Spleen (tissue), 7 donors: ENCODE results near the gene ABHD4.

ENCODE experiments used
- CTCF ChIP-seq, 11 experiments: fragments of 200-600 bp in 7 of 11; fragments of 450-650 bp in 4 of 11; sonication (generic) in 4 of 11; IDR thresholded peaks in 8 of 11; conservative IDR thresholded peaks in 3 of 11; 1 replicate in 7 of 11; 2 replicates in 4 of 11; pipeline versions ENCODE4 v1.4.0 to v1.8.0; 2016 to 2021; ENCODE audit warnings: antibody characterized with exemption in 11 of 11, inconsistent platforms in 4 of 11, mild to moderate bottlenecking in 1 of 11
- POLR2A ChIP-seq, 3 donors: fragments of 450-650 bp; IDR thresholded peaks; one replicate each; pipeline ENCODE4 v1.5.1; 2017; ENCODE audit warnings: antibody characterized with exemption in 3 of 3, mild to moderate bottlenecking in 1 of 3
- POLR2AphosphoS5 ChIP-seq, 3 donors: sonication (generic); formaldehyde crosslinking; IDR thresholded peaks; one replicate each; pipeline ENCODE4 v1.5.1; 2017; ENCODE audit warnings: antibody characterized with exemption in 3 of 3
- donor health status: DM: no; HTN: no; CAD: no; lungs with moderate emphysema.
- donor health status: DM: no; HTN: no; CAD: no.
- donor health status: DM: no; HTN: no; CAD: no.

- TF ChIP-seq CTCF (IDR thresholded peaks at IDR 0.05 in 8 of 11, conservative IDR thresholded peaks at IDR 0.05 in 3 of 11) (no peak), POLR2A (IDR thresholded peaks at IDR 0.05) (no peak), POLR2AphosphoS5 (IDR thresholded peaks at IDR 0.05) (no peak)
Measured at GRCh38 chr14:22602862-22603261, 4.8 kb downstream of the ABHD4 start.
